Measurements from ENCODE around the gene GPR31. TPM values are rescaled to one million over a fixed set of nuclear protein-coding genes. Genes with fewer than 3 reads are reported as not detected.

Gene GPR31
- total RNA-seq, 1 experiment from 2014 or later = not detected

DNA sequence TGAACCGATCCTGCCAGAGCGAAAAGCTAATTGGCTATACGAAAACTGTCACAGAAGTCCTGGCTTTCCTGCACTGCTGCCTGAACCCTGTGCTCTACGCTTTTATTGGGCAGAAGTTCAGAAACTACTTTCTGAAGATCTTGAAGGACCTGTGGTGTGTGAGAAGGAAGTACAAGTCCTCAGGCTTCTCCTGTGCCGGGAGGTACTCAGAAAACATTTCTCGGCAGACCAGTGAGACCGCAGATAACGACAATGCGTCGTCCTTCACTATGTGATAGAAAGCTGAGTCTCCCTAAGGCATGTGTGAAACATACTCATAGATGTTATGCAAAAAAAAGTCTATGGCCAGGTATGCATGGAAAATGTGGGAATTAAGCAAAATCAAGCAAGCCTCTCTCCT lies 20.7 kb downstream of the GPR31 start:
- H3K79me1 ChIP-seq (ENCODE audit: insufficient read depth, low read depth, low read length, poor library complexity, severe bottlenecking) = no peaks in the 10 kb centered on the region
- H3K27me3 Mint-ChIP-seq (ENCODE audit: low read depth) = peaks cover 1% of the 10 kb centered on the region
- TF ChIP-seq, protein P1, sequence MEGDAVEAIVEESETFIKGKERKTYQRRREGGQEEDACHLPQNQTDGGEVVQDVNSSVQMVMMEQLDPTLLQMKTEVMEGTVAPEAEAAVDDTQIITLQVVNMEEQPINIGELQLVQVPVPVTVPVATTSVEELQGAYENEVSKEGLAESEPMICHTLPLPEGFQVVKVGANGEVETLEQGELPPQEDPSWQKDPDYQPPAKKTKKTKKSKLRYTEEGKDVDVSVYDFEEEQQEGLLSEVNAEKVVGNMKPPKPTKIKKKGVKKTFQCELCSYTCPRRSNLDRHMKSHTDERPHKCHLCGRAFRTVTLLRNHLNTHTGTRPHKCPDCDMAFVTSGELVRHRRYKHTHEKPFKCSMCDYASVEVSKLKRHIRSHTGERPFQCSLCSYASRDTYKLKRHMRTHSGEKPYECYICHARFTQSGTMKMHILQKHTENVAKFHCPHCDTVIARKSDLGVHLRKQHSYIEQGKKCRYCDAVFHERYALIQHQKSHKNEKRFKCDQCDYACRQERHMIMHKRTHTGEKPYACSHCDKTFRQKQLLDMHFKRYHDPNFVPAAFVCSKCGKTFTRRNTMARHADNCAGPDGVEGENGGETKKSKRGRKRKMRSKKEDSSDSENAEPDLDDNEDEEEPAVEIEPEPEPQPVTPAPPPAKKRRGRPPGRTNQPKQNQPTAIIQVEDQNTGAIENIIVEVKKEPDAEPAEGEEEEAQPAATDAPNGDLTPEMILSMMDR (conservative IDR thresholded peaks at IDR 0.05) = no peak
- H3K4me3 Mint-ChIP-seq = no peak overlapping the region
- H3K14ac ChIP-seq (ENCODE audit: insufficient read depth, low read length) = no peak overlapping the region
- WGBS (ENCODE audit: extremely low coverage, insufficient read length, low lambda C conversion rate) = no CpG with 5 or more reads among the region's 10 CpGs
- no peaks in the 10 kb centered on the region for H3K27me3 ChIP-seq (ENCODE audit: insufficient read depth, low read length)
- H2BK5ac ChIP-seq (ENCODE audit: insufficient read length, low read length) = no peak overlapping the region
- H3K4me1 Mint-ChIP-seq = peaks cover 21 to 22% of the 10 kb centered on the region in 2 experiments
- H3K9me3 Mint-ChIP-seq = no peaks in the 10 kb centered on the region
- no peaks in the 10 kb centered on the region for H4K20me1 ChIP-seq (ENCODE audit: control insufficient read depth, insufficient read depth, insufficient read length)
- H3K9me3 ChIP-seq (ENCODE audit: control insufficient read depth, low read depth, low read length) = no peaks in the 10 kb centered on the region
- no peak overlapping the region for H3K56ac ChIP-seq (ENCODE audit: insufficient read length, low read depth, low read length)
- H2BK15ac ChIP-seq (ENCODE audit: low read depth, low read length) = no peak overlapping the region
- no peak overlapping the region for H4K8ac ChIP-seq (replicated peaks; ENCODE audit: insufficient read length, low read depth, low read length)
- H2BK12ac ChIP-seq (ENCODE audit: insufficient read length, low read depth, low read length) = no peak overlapping the region
- H3K4me1 ChIP-seq (ENCODE audit: insufficient read depth, low read length) = no peaks in the 10 kb centered on the region
- H3K27ac ChIP-seq (ENCODE audit: insufficient read length, low read depth, low read length) = no peak overlapping the region
- no peak overlapping the region for H2BK120ac ChIP-seq (ENCODE audit: low read depth, low read length, poor library complexity, severe bottlenecking)
- H3K4ac ChIP-seq (ENCODE audit: low read depth, low read length) = no peak overlapping the region
- no peak overlapping the region for H3T11ph ChIP-seq (ENCODE audit: low read length)
- H3K4me2 ChIP-seq (ENCODE audit: insufficient read depth, insufficient read length, low read length) = no peak overlapping the region
- H2BK20ac ChIP-seq (ENCODE audit: low read depth, low read length, poor library complexity, severe bottlenecking) = no peak overlapping the region
- no peaks in the 10 kb centered on the region for H3K36me3 Mint-ChIP-seq (ENCODE audit: insufficient read depth in 1 of 3, low read depth in 3 of 3)
- no peak for DNase-seq
- no peak overlapping the region for H4K5ac ChIP-seq (ENCODE audit: insufficient read length, low read depth, low read length)
- no peak overlapping the region for H3K9ac ChIP-seq (ENCODE audit: extremely low read depth, insufficient read length, low read length)
- H3K18ac ChIP-seq (ENCODE audit: insufficient read length, low read depth, low read length) = no peak overlapping the region
- H4K91ac ChIP-seq (ENCODE audit: insufficient read length, low read depth, low read length) = no peak overlapping the region
- no peak overlapping the region for H3K27ac Mint-ChIP-seq
- H3K23me2 ChIP-seq (ENCODE audit: insufficient read length, low read depth, low read length, poor library complexity, severe bottlenecking) = no peaks in the 10 kb centered on the region
- no peaks in the 10 kb centered on the region for H3K79me2 ChIP-seq (ENCODE audit: insufficient read depth, low read length)
- no peak overlapping the region for H2AK5ac ChIP-seq (ENCODE audit: insufficient read length, low read length)
- no peak overlapping the region for H3K23ac ChIP-seq (ENCODE audit: insufficient read length, low read depth, low read length)
- no peak overlapping the region for H2AFZ ChIP-seq (ENCODE audit: low read length)

All from H9 (cell line).